UCSD-AML1 (cell line): Measurements from ENCODE around the gene OSTC.

ENCODE experiments used
- DNase-seq: peaks from one replicate; lab custom pipeline; 2025; ENCODE audit not compliant: unreplicated experiment; lab: John Stamatoyannopoulos, UW

The OSTC gene

GRCh38 chr4:108714880-108715279, 64.5 kb downstream of the OSTC start:
- DNase-seq: no peak

- DNase-seq: no peak
Observed at GRCh38 chr4:108716340-108716739, 65.9 kb downstream of the OSTC start.

GRCh38 chr4:108717386-108717785, 67.0 kb downstream of the OSTC start:
- no peak for DNase-seq
